Large intestine (tissue), 3 donors: Measurements from ENCODE around the gene OR6J1. TPM values are rescaled to one million over a fixed set of nuclear protein-coding genes. Genes with fewer than 3 reads are reported as not detected.
"Not testable (repeated sequence)": the region's sequence is repeated elsewhere in the genome, so short reads cannot be mapped to it uniquely, and the experiment has no call there.

ENCODE experiments used
- DNase-seq, 2 donors: peaks; one replicate each; pipeline versions ENCODE4 v3.0.0 to v3.0.0-alpha.2; 2013
- H3K27ac ChIP-seq: one replicate; pipeline ENCODE4 v1.5.1; 2013; ENCODE audit warnings: low read length
- H3K27me3 ChIP-seq: 2 replicates; pipeline ENCODE4 v1.6.1; 2013; ENCODE audit warnings: low read length; ENCODE audit not compliant: control insufficient read depth, insufficient read depth
- H3K36me3 ChIP-seq: 2 replicates; pipeline ENCODE4 v1.6.1; 2013; ENCODE audit warnings: low read length; ENCODE audit not compliant: control insufficient read depth, insufficient read depth
- H3K4me1 ChIP-seq: one replicate; pipeline ENCODE4 v1.6.1; 2013; ENCODE audit warnings: low read length; ENCODE audit not compliant: control insufficient read depth, insufficient read depth
- H3K4me3 ChIP-seq: one replicate; pipeline ENCODE4 v1.5.1; 2013; ENCODE audit warnings: low read length
- H3K9me3 ChIP-seq: one replicate; pipeline ENCODE4 v1.6.1; 2013; ENCODE audit warnings: mild to moderate bottlenecking, low read depth, low read length, moderate library complexity; ENCODE audit not compliant: control insufficient read depth
- WGBS: methylation state at CpG from one replicate; pipeline ENCODE4 v1.1.5; 2013; ENCODE audit warnings: low lambda C conversion rate; ENCODE audit not compliant: insufficient coverage; 5-methylcytosine and 5-hydroxymethylcytosine counted together
- polyA plus RNA-seq: library from polyadenylated mRNA; unstranded; fragments of 120-200 nt; gene quantifications from one replicate; pipeline ENCODE4 v1.2.1, GENCODE V29; 2013

The OR6J1 gene
- polyA plus RNA-seq, 1 donor: not detected

GRCh38 chr14:22630486-22630885, 13.7 kb downstream of the OR6J1 start:
- DNase-seq: no peak
- Histone ChIP-seq H3K27ac (no peak overlapping the region), H3K4me3 (no peak overlapping the region), H3K36me3 (no peaks in the 10 kb centered on the region), H3K9me3 (no peaks in the 10 kb centered on the region), H3K27me3 (no peaks in the 10 kb centered on the region), H3K4me1 (no peaks in the 10 kb centered on the region)
- no CpG with 5 or more reads among the region's 2 CpGs for WGBS

DNA sequence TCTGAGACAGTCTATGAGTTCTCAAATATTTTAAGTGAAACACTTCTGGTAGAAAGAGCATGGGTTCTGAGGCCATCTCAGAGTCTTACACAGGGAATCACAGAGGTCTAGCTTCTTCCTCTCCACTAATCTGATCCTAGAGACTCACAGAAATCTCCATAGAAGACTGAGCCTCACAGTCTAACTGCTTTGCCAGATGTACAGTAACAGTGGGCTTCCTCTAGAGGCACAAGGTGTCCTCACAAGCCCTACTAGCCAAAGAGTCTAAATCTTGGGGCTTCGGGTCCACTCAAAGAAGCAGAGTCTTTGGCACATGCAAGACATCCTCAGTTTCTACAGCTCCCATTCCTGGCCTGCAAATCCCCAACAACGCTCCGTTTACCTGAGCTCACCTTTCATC, 14.1 kb downstream of the OR6J1 start:
- no peak for DNase-seq
- H3K4me1 ChIP-seq: no peaks in the 10 kb centered on the region
- H3K36me3 ChIP-seq: no peaks in the 10 kb centered on the region
- H3K27ac ChIP-seq: no peak overlapping the region
- 100% methylated on average over 1 of the region's 3 CpGs for WGBS
- H3K4me3 ChIP-seq: no peak overlapping the region
- H3K27me3 ChIP-seq: no peaks in the 10 kb centered on the region
- H3K9me3 ChIP-seq: no peaks in the 10 kb centered on the region

GRCh38 chr14:22629361-22629760, 14.8 kb downstream of the OR6J1 start:
- Histone ChIP-seq H3K27me3 (no peaks in the 10 kb centered on the region), H3K27ac (no peak overlapping the region), H3K9me3 (no peaks in the 10 kb centered on the region), H3K4me3 (no peak overlapping the region), H3K4me1 (no peaks in the 10 kb centered on the region), H3K36me3 (no peaks in the 10 kb centered on the region)
- 100% methylated on average over 1 of the region's 5 CpGs for WGBS
- no peak for DNase-seq

DNA sequence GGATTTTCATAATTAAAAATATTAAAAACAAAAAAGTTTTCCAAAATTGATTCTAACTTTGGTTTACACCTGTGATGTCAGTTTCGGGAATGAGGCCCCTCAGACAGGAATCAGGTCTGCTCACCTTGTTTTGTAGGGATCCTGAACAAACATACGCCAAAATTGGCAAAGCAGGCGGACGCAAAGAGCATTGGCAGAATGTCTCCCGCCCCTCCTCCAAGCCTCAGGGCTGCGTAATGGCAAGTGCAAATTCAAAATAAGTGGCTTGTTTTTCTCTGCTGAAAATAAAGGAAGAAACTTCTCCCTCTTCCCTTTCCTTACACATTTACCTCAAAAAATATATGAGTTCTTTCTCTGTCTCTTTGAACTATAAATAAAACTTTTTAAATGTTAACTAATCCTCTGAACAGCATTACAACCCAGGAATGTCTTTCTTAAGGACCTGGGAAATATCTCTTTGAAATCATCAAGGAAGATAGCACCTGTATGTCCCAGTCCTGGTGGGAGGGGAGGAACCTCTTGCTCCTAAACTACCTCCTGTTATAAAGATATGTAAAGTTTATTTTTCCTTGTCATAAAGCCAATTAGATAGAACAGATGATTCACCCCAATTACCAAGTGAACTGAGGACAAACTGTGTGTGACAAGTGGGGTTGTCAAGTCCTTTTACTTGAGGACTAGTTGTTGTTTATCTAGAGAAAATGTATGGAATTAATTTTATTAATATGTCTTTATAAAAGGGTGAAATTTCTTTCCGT, 16.5 kb downstream of the OR6J1 start:
- DNase-seq: peak in 1 of 2 donors; percentile 17
- H3K4me1 ChIP-seq: no peaks in the 10 kb centered on the region
- no peak overlapping the region for H3K4me3 ChIP-seq
- H3K27me3 ChIP-seq: no peaks in the 10 kb centered on the region
- H3K9me3 ChIP-seq: no peaks in the 10 kb centered on the region
- H3K27ac ChIP-seq: no peak overlapping the region
- H3K36me3 ChIP-seq: no peaks in the 10 kb centered on the region
- WGBS: 55% methylated on average over 2 of the region's 7 CpGs

DNA sequence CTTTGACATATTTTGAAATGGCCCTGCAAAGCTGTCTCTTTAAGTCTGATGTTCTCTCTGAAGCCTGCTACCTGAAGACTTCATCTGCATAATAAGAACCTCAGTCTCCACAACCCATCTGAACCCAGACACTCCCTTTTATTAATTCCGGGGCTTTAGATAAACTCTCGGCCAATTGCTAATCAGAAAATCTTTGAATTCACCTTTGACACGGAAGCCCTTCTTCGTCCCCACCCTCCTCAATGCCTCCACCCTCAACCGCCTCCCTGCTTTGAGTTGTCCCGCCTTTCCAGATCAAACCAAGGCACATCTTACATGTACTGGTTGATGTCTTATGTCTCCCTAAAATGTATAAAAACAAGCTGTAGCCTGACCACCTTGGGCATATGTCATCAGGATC, 17.6 kb downstream of the OR6J1 start:
- H3K27me3 ChIP-seq: no peaks in the 10 kb centered on the region
- no peaks in the 10 kb centered on the region for H3K4me1 ChIP-seq
- H3K36me3 ChIP-seq: no peaks in the 10 kb centered on the region
- H3K4me3 ChIP-seq: no peak overlapping the region
- H3K27ac ChIP-seq: no peak overlapping the region
- no peaks in the 10 kb centered on the region for H3K9me3 ChIP-seq
- DNase-seq: no peak
- no CpG with 5 or more reads among the region's 6 CpGs for WGBS

GRCh38 chr14:22623047-22623446, 21.1 kb downstream of the OR6J1 start:
- no peaks in the 10 kb centered on the region for H3K27me3 ChIP-seq
- no peak for DNase-seq
- no peak overlapping the region for H3K27ac ChIP-seq
- H3K4me3 ChIP-seq: no peak overlapping the region
- no peaks in the 10 kb centered on the region for H3K36me3 ChIP-seq
- WGBS: 37% methylated on average over 2 of the region's 2 CpGs
- H3K4me1 ChIP-seq: no peaks in the 10 kb centered on the region
- H3K9me3 ChIP-seq: no peaks in the 10 kb centered on the region

- WGBS: no CpG with 5 or more reads among the region's 2 CpGs
- Histone ChIP-seq H3K36me3 (no peaks in the 10 kb centered on the region), H3K4me1 (no peaks in the 10 kb centered on the region), H3K9me3 (no peaks in the 10 kb centered on the region), H3K27me3 (no peaks in the 10 kb centered on the region), H3K27ac (no peak overlapping the region), H3K4me3 (no peak overlapping the region)
- DNase-seq: no peak
These were observed 21.9 kb downstream of the OR6J1 start for GRCh38 chr14:22622255-22622654.

- H3K27ac ChIP-seq, H3K4me1 ChIP-seq, H3K4me3 ChIP-seq, DNase-seq, H3K27me3 ChIP-seq, H3K9me3 ChIP-seq: not testable (repeated sequence)
- H3K36me3 ChIP-seq: peaks cover 12% of the 10 kb centered on the region
- WGBS: no CpG with 5 or more reads among the region's 2 CpGs
These were observed 28.4 kb downstream of the OR6J1 start for GRCh38 chr14:22615765-22616164.

GRCh38 chr14:22614240-22614799, 29.8 kb downstream of the OR6J1 start:
- Histone ChIP-seq H3K4me3 (no peak overlapping the region), H3K9me3 (no peaks in the 10 kb centered on the region), H3K4me1 (peaks cover 8% of the 10 kb centered on the region), H3K36me3 (peaks cover 26% of the 10 kb centered on the region), H3K27ac (peak overlapping the region; percentile 81), H3K27me3 (no peaks in the 10 kb centered on the region)
- DNase-seq: peak; percentile 92 to 95
- no CpG with 5 or more reads among the region's 6 CpGs for WGBS

GRCh38 chr14:22613736-22614239, 30.4 kb downstream of the OR6J1 start:
- H3K9me3 ChIP-seq: no peaks in the 10 kb centered on the region
- H3K4me3 ChIP-seq: no peak overlapping the region
- peaks cover 8% of the 10 kb centered on the region for H3K4me1 ChIP-seq
- peak overlapping the region; percentile 81 for H3K27ac ChIP-seq
- H3K27me3 ChIP-seq: no peaks in the 10 kb centered on the region
- H3K36me3 ChIP-seq: peaks cover 28% of the 10 kb centered on the region
- no CpG with 5 or more reads among the region's 3 CpGs for WGBS
- DNase-seq: no peak
